IPS-NIHi11 (cell line): ENCODE measurements around the gene PRRT3.
"Not testable (repeated sequence)": the region's sequence is repeated elsewhere in the genome, so short reads cannot be mapped to it uniquely, and the experiment has no call there.

Experiments used
- DNase-seq: peaks from one replicate; pipeline ENCODE4 v3.0.0; 2012; ENCODE audit warnings: mixed read lengths, low spot score

PRRT3 gene

GRCh38 chr3:9897408-9898372 is 54.5 kb downstream of the PRRT3 start:
- DNase-seq = peak; percentile 33

- DNase-seq = not testable (repeated sequence)
Measured at GRCh38 chr3:9896755-9897407, 55.3 kb downstream of the PRRT3 start.

- DNase-seq = not testable (repeated sequence)
Measured at GRCh38 chr3:9895715-9896114, 56.5 kb downstream of the PRRT3 start.
